Umbilical cord (tissue), 2 donors: ENCODE results near the gene SRSF1. TPM values are rescaled to one million over a fixed set of nuclear protein-coding genes. Genes with fewer than 3 reads are reported as not detected.
"Not testable (repeated sequence)": the region's sequence is repeated elsewhere in the genome, so short reads cannot be mapped to it uniquely, and the experiment has no call there.

Experiments
- DNase-seq: peaks from one replicate; pipeline ENCODE4 v3.0.0-alpha.2; 2015; ENCODE audit warnings: low spot score
- total RNA-seq: library from RNA; depleted of rRNA; stranded (reverse); fragments of >200 nt; gene quantifications from one replicate; pipeline ENCODE4 v1.2.3, GENCODE V29; 2014; ENCODE audit warnings: low replicate concordance; ENCODE audit not compliant: insufficient read depth

Gene SRSF1, protein sequence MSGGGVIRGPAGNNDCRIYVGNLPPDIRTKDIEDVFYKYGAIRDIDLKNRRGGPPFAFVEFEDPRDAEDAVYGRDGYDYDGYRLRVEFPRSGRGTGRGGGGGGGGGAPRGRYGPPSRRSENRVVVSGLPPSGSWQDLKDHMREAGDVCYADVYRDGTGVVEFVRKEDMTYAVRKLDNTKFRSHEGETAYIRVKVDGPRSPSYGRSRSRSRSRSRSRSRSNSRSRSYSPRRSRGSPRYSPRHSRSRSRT
- total RNA-seq, result 209 TPM

- peak; percentile 99 for DNase-seq
These were observed at the start of gene SRSF1 for GRCh38 chr17:58006924-58007780. Gene SRSF1, minus strand, starts transcription at chr17:58007246. Its CDS starts 109 bp downstream, at chr17:58007137.

GRCh38 chr17:58056476-58056875 lies 49.4 kb upstream of the SRSF1 start:
- no peak for DNase-seq

DNA sequence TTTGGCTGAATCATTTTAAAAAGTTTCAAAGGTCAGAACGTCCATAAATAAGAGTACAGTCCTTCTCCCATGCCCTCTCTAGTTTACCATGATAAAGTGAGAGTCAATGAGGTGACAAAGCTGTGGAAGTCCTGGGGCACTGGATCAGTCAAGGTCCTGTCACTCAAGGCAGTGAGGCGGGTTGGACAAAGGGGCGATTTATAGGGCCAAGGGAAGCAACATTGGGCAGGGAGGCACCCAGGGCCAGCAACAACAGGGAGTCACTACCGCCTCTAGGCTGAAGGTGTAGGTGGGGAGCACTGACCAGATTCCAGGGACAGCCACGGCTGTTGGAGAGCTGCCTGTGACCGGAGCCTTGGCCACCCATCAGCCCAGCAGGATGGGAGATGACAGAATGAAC lies 47.6 kb upstream of the SRSF1 start:
- DNase-seq, result no peak

DNA sequence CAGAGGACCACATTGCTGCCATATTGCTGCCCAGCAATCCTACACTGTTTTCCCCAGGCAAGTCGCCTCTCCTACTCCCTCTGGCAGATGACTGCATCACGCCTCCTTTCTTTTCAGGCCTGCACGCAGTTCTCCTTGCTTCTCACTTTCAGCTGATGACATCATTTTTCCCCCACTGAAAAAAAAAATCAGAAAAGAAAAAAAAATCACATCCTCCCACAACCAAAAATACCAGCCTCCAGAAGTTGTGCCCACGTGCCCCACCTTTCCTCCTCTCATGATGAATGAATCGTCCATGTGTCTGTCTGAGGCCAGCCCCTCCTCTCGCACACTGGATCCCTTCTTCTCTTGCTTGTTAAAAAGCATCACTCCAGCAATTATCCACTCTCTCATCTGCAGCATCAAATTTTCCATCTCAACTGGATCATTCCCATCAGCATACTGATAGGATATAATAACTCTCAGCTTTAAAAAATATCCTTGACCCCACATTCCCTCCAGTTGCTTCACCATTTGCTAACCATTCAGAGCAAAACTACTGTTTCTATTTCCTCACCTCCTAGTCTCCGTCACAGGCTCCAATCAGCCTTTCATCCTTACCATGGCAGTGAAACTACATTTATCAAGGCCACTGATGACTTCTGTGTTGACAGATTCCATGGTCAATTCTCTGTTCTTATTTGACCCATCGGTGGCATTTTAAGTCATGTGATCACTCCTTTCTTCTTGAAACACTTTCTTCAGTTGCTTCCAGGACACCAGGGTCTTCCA lies 46.1 kb upstream of the SRSF1 start:
- no peak for DNase-seq

DNA sequence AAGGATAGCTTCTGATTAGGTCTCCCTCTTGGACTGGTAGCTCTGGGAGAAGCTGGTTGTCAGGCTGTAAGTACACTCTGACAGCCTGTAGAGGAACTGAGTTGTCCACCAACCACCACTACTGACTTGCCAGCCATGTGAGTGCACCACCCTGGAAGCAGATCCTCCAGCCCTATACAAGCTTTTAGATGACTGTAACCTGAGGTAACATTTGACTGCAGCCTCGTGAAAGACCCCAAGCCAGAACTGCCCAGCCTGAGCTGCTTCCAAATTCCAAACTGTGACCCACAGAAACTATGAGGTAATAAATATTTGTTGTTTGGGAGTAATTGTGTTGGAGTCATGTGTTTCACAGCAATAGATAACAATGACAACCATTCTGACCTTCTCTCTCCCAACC lies 45.4 kb upstream of the SRSF1 start:
- DNase-seq, result no peak

GRCh38 chr17:58051468-58051867 lies 44.4 kb upstream of the SRSF1 start:
- no peak for DNase-seq

- DNase-seq, result no peak
These were observed 43.9 kb upstream of the SRSF1 start for GRCh38 chr17:58050966-58051365.

DNA sequence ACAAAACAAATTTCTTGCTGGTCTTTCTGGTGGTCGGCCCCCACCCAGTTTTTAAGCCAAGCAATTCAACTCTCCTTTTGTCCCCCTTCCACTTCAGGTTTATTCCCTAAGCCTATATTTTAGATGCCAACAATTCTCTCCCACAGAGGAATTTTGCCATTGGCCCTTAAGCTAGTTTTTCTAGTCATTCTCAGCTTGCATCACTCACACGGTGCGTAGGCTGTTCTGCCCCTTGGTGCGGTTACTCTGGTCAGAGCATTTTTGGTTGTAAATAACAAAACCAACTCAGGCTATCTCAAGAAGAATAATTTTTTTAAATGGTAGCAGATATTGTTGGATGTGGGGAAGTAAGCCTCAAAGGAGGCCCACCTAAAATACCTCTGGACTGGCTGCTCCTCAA lies 42.5 kb upstream of the SRSF1 start:
- DNase-seq, result no peak

DNA sequence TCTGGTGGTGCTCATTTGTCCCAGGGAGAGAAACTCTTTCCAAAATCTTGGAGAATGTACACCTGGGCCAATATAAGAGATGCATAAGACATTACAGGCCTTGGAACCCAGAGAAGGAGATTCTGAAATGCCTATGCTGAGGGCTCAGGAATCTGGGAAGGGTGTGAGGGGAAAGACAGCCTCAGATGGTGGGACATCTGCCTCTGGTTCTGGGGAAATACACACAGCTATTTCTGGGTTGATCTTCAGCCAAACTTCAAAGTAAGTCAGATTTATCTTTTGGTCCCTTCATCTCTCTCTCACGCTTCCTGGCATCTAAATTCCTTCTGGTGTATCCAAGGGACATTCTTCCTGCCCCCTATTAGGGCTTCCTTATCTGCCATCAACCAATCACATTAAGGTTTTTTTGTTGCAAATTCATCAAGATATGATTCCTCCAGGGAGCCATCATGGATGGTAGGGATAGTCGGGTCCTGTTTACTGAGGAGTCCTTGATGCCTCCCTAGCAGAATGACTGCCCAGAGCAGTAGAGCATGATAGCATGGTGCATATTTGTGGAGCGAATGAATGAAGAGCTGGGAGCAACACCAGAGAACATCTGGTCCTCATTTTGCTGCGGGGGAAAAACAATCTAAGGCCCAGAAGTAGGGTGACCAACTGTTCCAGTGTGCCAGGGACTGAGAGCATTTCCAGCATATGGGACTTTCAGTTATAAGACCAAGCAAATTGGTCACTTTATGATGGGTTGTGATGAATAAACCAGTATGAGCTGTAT lies 40.5 kb upstream of the SRSF1 start:
- DNase-seq, result no peak

DNA sequence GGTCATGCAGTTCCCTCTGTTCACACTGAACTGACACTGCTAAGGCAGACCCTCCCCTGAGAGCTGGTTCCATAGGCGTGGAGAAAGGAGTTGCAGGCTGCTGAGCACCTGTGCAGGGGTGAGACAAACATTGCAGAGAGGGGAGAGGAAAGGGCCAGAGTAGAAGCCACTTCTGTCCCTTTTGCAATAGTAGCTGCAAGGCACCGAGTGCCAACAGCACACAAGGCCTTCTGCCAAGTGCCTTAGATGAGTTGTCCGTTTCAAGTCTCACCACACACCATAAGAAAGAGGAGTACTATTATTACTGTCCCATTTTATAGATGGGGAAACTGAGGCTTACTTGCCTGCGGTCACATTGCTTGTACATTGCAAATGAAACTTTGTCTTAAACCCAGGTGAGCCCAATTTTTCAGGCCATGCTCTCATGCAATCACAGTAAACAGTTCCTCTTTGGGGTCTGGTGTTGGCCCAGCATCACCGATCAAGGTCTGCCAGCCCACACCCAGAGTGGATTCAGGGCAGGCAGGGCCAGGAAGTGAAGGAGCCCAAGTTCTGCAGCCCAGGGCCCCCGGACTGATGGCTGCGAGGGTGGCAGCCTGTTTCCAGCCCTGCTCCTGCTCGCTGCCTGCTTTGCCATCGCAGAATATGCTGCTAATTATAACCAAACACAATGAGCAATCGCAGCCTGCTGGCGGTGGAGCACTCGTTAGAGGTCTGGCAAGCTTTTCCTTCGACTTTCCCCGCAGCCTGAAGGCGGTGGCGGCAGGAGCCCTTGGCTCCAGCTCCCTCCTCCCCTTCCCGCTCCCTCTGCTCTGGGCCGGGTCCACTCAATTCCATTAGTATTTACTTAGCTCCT lies 39.4 kb upstream of the SRSF1 start:
- no peak for DNase-seq

- DNase-seq, result not testable (repeated sequence)
These were observed 37.2 kb upstream of the SRSF1 start for GRCh38 chr17:58044256-58044655.

GRCh38 chr17:58043221-58044181 lies 36.5 kb upstream of the SRSF1 start:
- no peak for DNase-seq

DNA sequence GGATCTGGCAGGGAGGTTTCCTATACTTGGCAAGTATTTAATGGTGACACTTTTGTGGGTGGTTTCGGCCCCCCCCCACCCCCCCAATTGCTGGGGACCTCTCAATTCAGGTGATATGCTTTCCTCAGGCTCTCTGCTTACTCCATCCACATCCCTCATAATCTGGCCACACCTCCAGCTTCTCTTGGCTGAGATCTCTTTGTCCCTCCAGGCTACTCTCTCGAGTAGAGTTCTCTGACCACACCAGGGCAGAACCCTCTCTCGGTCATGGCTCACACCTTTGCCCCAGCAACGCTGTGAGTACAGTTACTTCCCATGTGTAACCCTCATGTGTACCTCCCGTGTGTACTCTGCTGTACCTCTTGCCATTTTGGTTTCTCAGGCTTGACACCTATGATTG lies 34.1 kb upstream of the SRSF1 start:
- no peak for DNase-seq

DNA sequence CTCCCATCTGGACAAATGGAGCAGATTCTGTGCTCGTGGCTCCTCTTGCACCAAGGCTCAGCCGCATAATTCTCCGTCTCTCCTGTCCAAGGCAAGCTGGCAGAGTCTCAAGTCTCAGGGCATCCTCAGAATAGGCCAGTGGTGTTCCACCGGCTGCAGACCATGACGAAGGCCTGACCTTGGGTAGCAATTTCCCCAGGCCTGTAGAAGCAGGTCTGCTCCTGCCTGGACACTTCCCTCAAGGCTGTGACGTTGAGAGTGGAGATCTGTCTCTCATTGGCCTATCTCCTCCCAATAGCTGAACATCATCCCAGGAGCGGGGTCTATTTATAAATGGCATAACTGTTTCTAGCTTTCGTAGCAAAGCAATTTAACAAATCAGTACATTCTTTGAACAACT lies 33.3 kb upstream of the SRSF1 start:
- DNase-seq, result no peak

DNA sequence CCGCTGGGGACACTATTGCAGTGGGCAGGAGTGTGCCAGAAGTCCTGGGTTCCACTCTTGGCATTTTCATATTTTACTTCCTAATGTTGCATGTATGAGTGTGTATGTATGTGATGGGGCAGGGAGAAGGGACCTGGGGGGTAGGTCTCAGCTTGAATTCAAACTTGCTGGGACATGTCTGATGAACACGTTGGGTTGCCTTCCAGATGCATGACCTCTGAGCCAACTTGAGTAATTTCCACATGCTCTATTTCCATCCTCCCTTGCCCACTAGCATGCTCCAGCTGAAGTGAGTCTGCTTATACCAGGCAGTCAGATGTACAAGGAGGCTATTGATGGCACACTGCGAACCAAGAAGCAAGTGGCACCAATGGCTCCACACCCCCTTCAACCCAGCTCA lies 32.9 kb upstream of the SRSF1 start:
- DNase-seq, result no peak

- no peak for DNase-seq
These were observed 25.8 kb upstream of the SRSF1 start for GRCh38 chr17:58032691-58033415.

- no peak for DNase-seq
These were observed 21.5 kb upstream of the SRSF1 start for GRCh38 chr17:58028578-58028977.

DNA sequence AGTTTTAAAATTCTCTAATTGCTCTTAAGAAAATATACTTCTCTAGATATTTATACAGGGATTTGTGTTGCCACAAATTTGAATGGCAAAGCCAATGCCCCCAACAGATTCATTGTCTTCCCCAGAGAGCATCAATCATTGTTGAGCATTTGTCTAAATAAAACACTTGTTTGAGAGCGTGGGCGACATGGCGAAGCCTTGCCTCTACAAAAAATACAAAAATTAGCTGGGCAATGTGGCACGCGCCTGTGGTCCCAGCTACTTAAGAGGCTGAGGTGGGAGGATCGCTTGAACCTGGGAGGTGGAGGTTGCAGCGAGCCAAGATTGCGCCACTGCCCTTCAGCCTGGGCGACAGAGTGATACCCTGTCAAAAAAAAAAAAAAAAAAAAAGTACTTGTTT lies 13.4 kb upstream of the SRSF1 start:
- no peak for DNase-seq

- DNase-seq, result no peak
These were observed 12.5 kb upstream of the SRSF1 start for GRCh38 chr17:58019521-58019920.
